ENCODE measurements around the gene EXOC4.

GRCh38 chr7:133275446-133276095 is 22.7 kb downstream of the EXOC4 start:
- TF ChIP-seq GATA2 (IDR thresholded peaks at IDR 0.05; ENCODE audit: low read depth, low read length) (no peak), GATA3 (IDR thresholded peaks at IDR 0.05; ENCODE audit: low read depth, low read length) (no peak)

Data from SH-SY5Y (cell line).